Subcutaneous adipose tissue (tissue), 4 donors: ENCODE data around the gene KRT86. TPM values are rescaled to one million over a fixed set of nuclear protein-coding genes. Genes with fewer than 3 reads are reported as not detected.

Source experiments
- CTCF ChIP-seq: fragments of 450-650 bp; IDR thresholded peaks from one replicate; pipeline ENCODE4 v1.5.1; 2016; ENCODE audit warnings: low read depth, mild to moderate bottlenecking, control low read depth, antibody characterized with exemption, moderate library complexity
- total RNA-seq, 4 donors: library from RNA; depleted of rRNA; stranded (reverse); fragments of >200 nt; gene quantifications; one replicate each; pipeline ENCODE4 v1.1.0, GENCODE V29; 2016

KRT86 gene
- total RNA-seq, 4 donors from 2014 or later: 0.34 TPM; not detected in 3

GRCh38 chr12:52230364-52231281 lies 43.8 kb upstream of the KRT86 start:
- no peak for TF ChIP-seq CTCF

DNA sequence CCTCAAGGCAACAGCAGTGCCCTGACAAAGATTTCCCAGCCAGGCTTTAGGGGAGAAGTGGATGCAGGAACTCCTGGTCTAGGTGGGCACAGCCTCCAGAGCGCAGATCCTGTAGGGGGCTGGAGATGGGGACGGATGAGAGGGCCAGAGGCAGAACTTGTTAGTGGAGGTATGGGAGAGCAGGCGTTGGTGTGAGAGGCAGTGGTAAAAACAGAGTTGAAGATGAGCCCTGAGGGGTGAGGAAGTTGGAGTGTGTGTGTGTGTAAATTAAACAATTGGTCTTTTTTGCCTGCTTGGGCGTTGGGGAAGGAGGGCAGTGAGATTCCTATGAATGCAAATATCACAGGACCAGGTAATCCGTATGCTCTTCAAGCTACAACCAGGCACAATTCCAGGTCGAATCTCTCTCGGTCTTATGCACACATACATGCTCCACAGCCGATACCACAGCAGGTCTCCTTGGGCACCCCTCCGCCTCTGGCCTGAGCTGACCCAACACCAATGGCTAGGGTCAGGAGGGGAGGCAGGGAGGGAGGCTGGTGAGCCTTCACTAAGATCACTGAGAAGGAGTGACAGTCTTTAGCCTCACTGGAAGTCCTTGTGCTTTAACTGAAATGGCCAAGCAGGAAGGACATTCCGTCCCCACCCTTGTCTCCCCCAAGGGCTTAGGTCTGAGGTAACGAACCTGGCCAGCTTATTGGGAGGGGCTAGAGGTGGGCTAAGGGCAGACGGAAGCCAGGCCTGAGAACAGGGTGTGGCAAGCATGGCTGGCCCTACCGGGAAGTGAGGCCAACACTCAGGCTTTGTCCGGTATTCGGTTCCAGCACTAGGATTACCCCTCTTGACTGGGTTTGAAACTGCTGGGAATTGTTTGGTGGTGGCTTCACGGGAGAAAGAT lies 42.9 kb upstream of the KRT86 start:
- TF ChIP-seq CTCF: no peak

- no peak for TF ChIP-seq CTCF
Observed at GRCh38 chr12:52232203-52232673, 42.2 kb upstream of the KRT86 start.

GRCh38 chr12:52232674-52233461 lies 41.6 kb upstream of the KRT86 start, which contains the start of gene KRT7:
TSS of gene KRT7 (plus strand) at chr12:52233243. CDS start at chr12:52233297, 54 bp downstream.
- TF ChIP-seq CTCF: no peak

DNA sequence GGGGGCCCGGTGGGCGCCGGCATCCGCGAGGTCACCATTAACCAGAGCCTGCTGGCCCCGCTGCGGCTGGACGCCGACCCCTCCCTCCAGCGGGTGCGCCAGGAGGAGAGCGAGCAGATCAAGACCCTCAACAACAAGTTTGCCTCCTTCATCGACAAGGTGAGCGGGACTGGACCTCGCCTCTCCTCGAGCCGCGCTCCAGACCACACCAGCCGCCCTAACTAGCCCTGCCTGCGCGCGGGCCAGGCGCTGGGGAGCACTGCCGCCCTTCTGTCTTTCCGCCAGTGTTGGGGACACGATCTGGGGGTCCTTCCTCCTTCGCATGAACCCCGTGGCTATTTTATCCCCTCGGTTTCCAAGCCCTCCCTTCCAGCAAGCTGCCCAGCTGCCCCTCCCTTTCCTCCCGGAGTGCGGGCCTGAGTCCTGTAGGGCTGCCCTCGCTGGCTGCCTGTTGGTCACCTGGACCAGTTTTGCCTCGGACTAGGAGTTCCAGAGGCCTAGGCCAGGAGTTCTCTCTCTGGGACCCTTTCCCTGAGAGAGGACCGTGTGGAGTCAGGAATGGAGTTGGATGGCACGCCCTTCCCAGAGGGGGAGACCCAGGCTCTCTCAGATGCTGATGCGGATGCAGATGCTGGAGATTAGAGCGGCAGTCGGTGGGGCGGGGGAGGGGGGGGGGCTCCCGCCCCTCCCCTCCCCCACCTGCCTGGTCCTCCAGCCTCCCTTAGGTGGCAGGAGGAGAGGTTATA lies 40.8 kb upstream of the KRT86 start:
- no peak for TF ChIP-seq CTCF

DNA sequence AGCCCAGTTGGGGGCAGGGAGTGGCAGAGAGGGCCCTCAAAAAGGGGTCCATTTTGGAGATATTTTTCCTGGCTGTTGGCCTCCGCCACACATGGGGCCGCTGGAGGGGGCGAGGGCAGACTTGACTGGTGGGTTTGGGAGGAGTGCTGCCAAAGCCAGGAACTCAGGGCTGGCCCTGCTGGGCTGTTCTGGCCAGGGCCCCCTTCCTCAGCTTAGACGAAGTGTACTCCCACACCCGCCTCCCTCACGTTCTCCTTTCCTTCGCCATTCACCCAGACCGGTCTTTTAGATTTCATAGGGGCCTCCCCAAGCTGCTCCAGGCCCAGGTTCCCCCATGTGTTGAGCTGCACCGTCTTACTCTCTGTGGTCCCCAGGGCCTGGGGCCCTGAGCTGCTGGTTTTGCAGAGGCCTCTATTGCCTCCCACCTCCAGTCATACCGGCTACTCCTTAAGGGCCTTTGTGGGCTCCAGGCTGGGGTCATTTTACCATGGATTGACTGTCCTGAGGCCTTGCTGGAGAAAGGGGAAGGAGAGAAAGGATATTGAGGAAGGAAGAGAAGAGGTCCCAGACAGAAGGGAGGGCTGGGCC lies 40.1 kb upstream of the KRT86 start:
- TF ChIP-seq CTCF: no peak
